B cell (primary cell): ENCODE measurements around the gene SPG7.

ENCODE experiments used
- EZH2 ChIP-seq: IDR thresholded peaks from 2 replicates; pipeline ENCODE4 v1.6.1; 2012; ENCODE audit warnings: borderline replicate concordance, low read depth, mild to moderate bottlenecking, moderate library complexity, low read length; ENCODE audit not compliant: insufficient read depth, poor library complexity, severe bottlenecking
- TF ChIP-seq, protein P1 (sequence below): fragments of 200-600 bp; IDR thresholded peaks from one replicate; pipeline ENCODE4 v1.8.0; 2022; ENCODE audit warnings: antibody characterized with exemption, mild to moderate bottlenecking

DNA sequence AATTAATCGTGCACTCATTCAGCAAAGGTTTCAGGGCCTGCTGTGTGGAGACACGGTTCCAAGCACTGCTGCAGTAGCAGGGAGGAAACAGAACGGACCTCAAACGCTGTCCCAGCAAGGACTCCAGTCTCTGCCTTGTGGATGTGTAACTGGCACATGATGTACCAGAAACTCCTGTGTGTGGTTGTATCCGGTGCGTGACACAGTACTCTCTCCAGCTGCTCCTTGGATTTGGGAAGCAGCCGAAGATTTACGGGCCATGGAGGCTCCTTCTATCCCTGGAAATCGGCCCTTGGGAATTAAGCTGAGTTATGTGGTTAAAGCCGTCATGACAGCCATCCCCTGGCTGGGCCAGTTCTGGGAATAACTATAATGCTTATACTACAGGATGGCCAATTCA lies 9.4 kb upstream of the SPG7 start:
- TF ChIP-seq, protein P1, sequence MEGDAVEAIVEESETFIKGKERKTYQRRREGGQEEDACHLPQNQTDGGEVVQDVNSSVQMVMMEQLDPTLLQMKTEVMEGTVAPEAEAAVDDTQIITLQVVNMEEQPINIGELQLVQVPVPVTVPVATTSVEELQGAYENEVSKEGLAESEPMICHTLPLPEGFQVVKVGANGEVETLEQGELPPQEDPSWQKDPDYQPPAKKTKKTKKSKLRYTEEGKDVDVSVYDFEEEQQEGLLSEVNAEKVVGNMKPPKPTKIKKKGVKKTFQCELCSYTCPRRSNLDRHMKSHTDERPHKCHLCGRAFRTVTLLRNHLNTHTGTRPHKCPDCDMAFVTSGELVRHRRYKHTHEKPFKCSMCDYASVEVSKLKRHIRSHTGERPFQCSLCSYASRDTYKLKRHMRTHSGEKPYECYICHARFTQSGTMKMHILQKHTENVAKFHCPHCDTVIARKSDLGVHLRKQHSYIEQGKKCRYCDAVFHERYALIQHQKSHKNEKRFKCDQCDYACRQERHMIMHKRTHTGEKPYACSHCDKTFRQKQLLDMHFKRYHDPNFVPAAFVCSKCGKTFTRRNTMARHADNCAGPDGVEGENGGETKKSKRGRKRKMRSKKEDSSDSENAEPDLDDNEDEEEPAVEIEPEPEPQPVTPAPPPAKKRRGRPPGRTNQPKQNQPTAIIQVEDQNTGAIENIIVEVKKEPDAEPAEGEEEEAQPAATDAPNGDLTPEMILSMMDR = no peak
- TF ChIP-seq EZH2 = no peak
